HepG2 (cell line): ENCODE data around the gene HUNK. TPM values are rescaled to one million over a fixed set of nuclear protein-coding genes. Genes with fewer than 3 reads are reported as not detected.

ENCODE experiments used
- ATAC-seq: fragments of 200-7000 bp; cut with Tn5 transposase; 3 replicates; pipeline ENCODE4 v1.9.1; 2020; ENCODE audit warnings: mild to moderate bottlenecking, moderate library complexity
- BruUV-seq: library from RNA; stranded (reverse); fragments of 400-500 nt; replicated peaks from 2 replicates; lab custom pipeline; 2021; lab: Mats Ljungman, UMichigan
- CTCF ChIA-PET: fragments of 300-600 bp; formaldehyde crosslinking; extraction: SDS; loops from one replicate; lab custom pipeline; 2021; ENCODE audit warnings: low total read pairs, inconsistent platforms, low intra/inter-chr PET ratio; lab: Yijun Ruan, JAX
- POLR2A ChIA-PET: fragments of 350-600 bp; sonication (Branson Sonifier 250); formaldehyde crosslinking; loops from one replicate; lab custom pipeline; 2020; ENCODE audit warnings: antibody characterized with exemption, inconsistent platforms; lab: Yijun Ruan, JAX
- DNase-seq: peaks from one replicate; pipeline ENCODE4 v3.0.0-alpha.2; 2015; ENCODE audit warnings: low spot score
- FAIRE-seq: peaks from 3 replicates; lab custom pipeline; 2011; peaks lifted over from hg19 to GRCh38; lab: Jason Lieb, UNC
- H2AFZ ChIP-seq: one replicate; pipeline ENCODE4 v1.6.1; 2011; ENCODE audit warnings: low read length, inconsistent platforms
- H3K27ac ChIP-seq: fragments of 300-600 bp; 3 replicates; pipeline ENCODE4 v1.8.0; 2011; ENCODE audit warnings: mixed run types, mild to moderate bottlenecking, mixed read lengths, low read length, inconsistent platforms; ENCODE audit not compliant: insufficient read depth; ENCODE audit errors: extremely low read length
- H3K27me3 ChIP-seq, 2 experiments: fragments of 200-600 bp in 1 of 2; 2 replicates in 1 of 2; 3 replicates in 1 of 2; pipeline versions ENCODE4 v1.6.0 to v1.8.0; 2011; ENCODE audit warnings: low read length in 2 of 2, mild to moderate bottlenecking in 2 of 2, moderate library complexity in 2 of 2, inconsistent platforms in 1 of 2; ENCODE audit not compliant: insufficient read depth in 2 of 2, control insufficient read depth in 1 of 2
- H3K36me3 ChIP-seq, 2 experiments: fragments of 200-600 bp in 1 of 2; replicated peaks in 1 of 2; 2 replicates in 1 of 2; 3 replicates in 1 of 2; pipeline versions ENCODE4 v1.5.1 to v1.8.0; 2011; ENCODE audit warnings: low read length in 2 of 2, inconsistent platforms in 1 of 2; ENCODE audit not compliant: insufficient read depth in 2 of 2, control insufficient read depth in 1 of 2
- H3K4me1 ChIP-seq: 2 replicates; pipeline ENCODE4 v1.5.1; 2012; ENCODE audit warnings: low read length, inconsistent platforms; ENCODE audit not compliant: insufficient read depth
- H3K4me2 ChIP-seq: 2 replicates; pipeline ENCODE4 v1.6.0; 2011; ENCODE audit warnings: low read depth, low read length, inconsistent platforms
- H3K4me3 ChIP-seq, 3 experiments: fragments of 200-600 bp in 1 of 3; sonication (generic), shearing (Covaris generic) in 1 of 3; replicated peaks in 1 of 3; 2 replicates each; pipeline ENCODE4 v1.5.1; 2011 to 2016; ENCODE audit warnings: low read length in 3 of 3, inconsistent platforms in 2 of 3, low read depth in 2 of 3, mild to moderate bottlenecking in 2 of 3, control low read depth in 1 of 3, mixed read lengths in 1 of 3; ENCODE audit not compliant: insufficient read depth in 1 of 3
- H3K79me2 ChIP-seq: one replicate; pipeline ENCODE4 v1.6.1; 2011; ENCODE audit warnings: low read length, inconsistent platforms; ENCODE audit not compliant: insufficient read depth
- H3K9ac ChIP-seq: 2 replicates; pipeline ENCODE4 v1.6.0; 2011; ENCODE audit warnings: mild to moderate bottlenecking, low read depth, low read length, inconsistent platforms; ENCODE audit not compliant: insufficient read depth
- H3K9me3 ChIP-seq: 2 replicates; pipeline ENCODE4 v1.5.1; 2012; ENCODE audit warnings: mild to moderate bottlenecking, low read length
- H4K20me1 ChIP-seq: 2 replicates; pipeline ENCODE4 v1.6.0; 2011; ENCODE audit warnings: inconsistent platforms, mild to moderate bottlenecking, low read length, moderate library complexity; ENCODE audit not compliant: insufficient read depth
- AGO1 ChIP-seq: fragments of 200-400 bp; formaldehyde crosslinking; IDR thresholded peaks from 2 replicates; pipeline ENCODE4 v1.6.1; 2017; ENCODE audit warnings: mild to moderate bottlenecking, low read depth, low read length, moderate library complexity; ENCODE audit not compliant: poor library complexity, severe bottlenecking
- CEBPB ChIP-seq: IDR thresholded peaks from 2 replicates; pipeline ENCODE4 v1.6.1; 2011; ENCODE audit warnings: low read depth, low read length, improper control_type of control experiment, borderline replicate concordance
- EEA1 ChIP-seq: sonication (generic); formaldehyde crosslinking; IDR thresholded peaks from 2 replicates; pipeline ENCODE4 v1.5.1; 2020; ENCODE audit warnings: mild to moderate bottlenecking, missing genetic modification reagents, borderline replicate concordance
- GRHL1 ChIP-seq: sonication (generic); formaldehyde crosslinking; conservative IDR thresholded peaks from 2 replicates; pipeline ENCODE4 v1.8.0; 2022; ENCODE audit warnings: missing genetic modification reagents
- HMGXB3 ChIP-seq: sonication (generic); formaldehyde crosslinking; IDR thresholded peaks from 2 replicates; pipeline ENCODE4 v1.4.0; 2020; ENCODE audit warnings: missing genetic modification reagents, borderline replicate concordance
- MED13 ChIP-seq: sonication (generic); formaldehyde crosslinking; IDR thresholded peaks from 2 replicates; pipeline ENCODE4 v1.5.0; 2020; ENCODE audit warnings: missing genetic modification reagents
- MZF1 ChIP-seq: sonication (generic); formaldehyde crosslinking; IDR thresholded peaks from 2 replicates; pipeline ENCODE4 v1.8.1; 2023; ENCODE audit warnings: mild to moderate bottlenecking, missing genetic modification reagents, borderline replicate concordance
- PBX2 ChIP-seq: IDR thresholded peaks from 2 replicates; pipeline ENCODE4 v1.6.1; 2016; ENCODE audit warnings: control low read depth
- POLR2AphosphoS5 ChIP-seq: IDR thresholded peaks from 2 replicates; pipeline ENCODE4 v1.6.1; 2012; ENCODE audit warnings: low read depth, low read length
- ZBTB26 ChIP-seq: IDR thresholded peaks from 2 replicates; pipeline ENCODE4 v1.6.1; 2016; ENCODE audit warnings: missing compliant biosample characterization, missing genetic modification reagents, borderline replicate concordance
- ZNF530 ChIP-seq: sonication (generic); formaldehyde crosslinking; IDR thresholded peaks from 2 replicates; pipeline ENCODE4 v1.5.0; 2020; ENCODE audit warnings: low read depth, mild to moderate bottlenecking, missing genetic modification reagents
- ZNF773 ChIP-seq: sonication (generic); formaldehyde crosslinking; IDR thresholded peaks from 2 replicates; pipeline ENCODE4 v1.4.0; 2020; ENCODE audit warnings: missing genetic modification reagents, borderline replicate concordance
- WGBS: methylation state at CpG from one replicate; pipeline ENCODE4 v1.1.6; 2017; ENCODE audit warnings: low lambda C conversion rate; 5-methylcytosine and 5-hydroxymethylcytosine counted together
- in situ Hi-C: cut with HindIII; loops from 2 replicates; pipeline ENCODE4 v1.10.0; 2017; ENCODE audit warnings: low pct_unique_long_range_greater_than_20kb; ENCODE audit not compliant: extremely low pct_ligation_motif_present
- intact Hi-C: fragments of 100-400 bp; cut with micrococcal nuclease; formaldehyde crosslinking; loops from one replicate; pipeline ENCODE4 v1.10.0; 2022; ENCODE audit not compliant: unreplicated experiment
- polyA plus RNA-seq, 8 experiments: library from polyadenylated mRNA; depleted of rRNA in 3 of 8; stranded (reverse) in 7 of 8; unstranded in 1 of 8; fragments of >200 nt; fragmentation: Illumina TruSeq in 4 of 8; extraction: Trizol in 4 of 8; gene quantifications; 2 replicates each; pipeline versions ENCODE4 v1.2.1 to v1.2.3, GENCODE V29; 2011 to 2016; ENCODE audit warnings: low read depth in 4 of 8, missing spikeins in 1 of 8, mixed read lengths in 1 of 8; ENCODE audit not compliant: insufficient read depth in 1 of 8
- total RNA-seq, 5 experiments: library from RNA; depleted of rRNA; stranded (reverse); fragments of >200 nt; fragmentation: Illumina TruSeq; extraction: Trizol; gene quantifications; 2 replicates each; pipeline ENCODE4 v1.2.3, GENCODE V29; 2016; ENCODE audit warnings: low read depth in 1 of 5

Gene HUNK
- total and polyA plus RNA-seq, 2 of the 13 experiments (the other 11 are each of a cell fraction or from before 2014, with no cell fraction given) = 1.8 to 1.9 TPM

GRCh38 chr21:31829736-31830472 lies 42.9 kb upstream of the HUNK start:
- Histone ChIP-seq H3K4me3 (no peak overlapping the region), H3K9ac (no peak overlapping the region), H3K4me2 (no peak overlapping the region), H3K79me2 (no peaks in the 10 kb centered on the region), H3K9me3 (no peaks in the 10 kb centered on the region), H3K4me1 (no peaks in the 10 kb centered on the region), H4K20me1 (no peaks in the 10 kb centered on the region), H3K27me3 (peaks cover 0 to 3% of the 10 kb centered on the region in 2 experiments; a peak in 1 of 5 replicates), H3K27ac (no peak overlapping the region), H2AFZ (no peak overlapping the region), H3K36me3 (no peaks in the 10 kb centered on the region)
- in situ Hi-C loops (no loop called here), intact Hi-C loops (no loop called here)
- no TSS peak for BruUV-seq
- FAIRE-seq (no peak), ATAC-seq (no peak), DNase-seq (no peak)
- 19% methylated on average over 5 of the region's 5 CpGs for WGBS
- ChIA-PET CTCF (no interaction called here), POLR2A (no interaction called here)
- TF ChIP-seq PBX2 (CRISPR knock-in tag) (no peak), MZF1 (no peak), CEBPB (no peak), POLR2AphosphoS5 (no peak), GRHL1 (no peak), ZNF530 (CRISPR knock-in tag) (no peak), HMGXB3 (no peak), MED13 (CRISPR knock-in tag) (no peak), AGO1 (no peak), ZNF773 (CRISPR knock-in tag) (no peak), ZBTB26 (no peak), EEA1 (CRISPR knock-in tag) (no peak)
